WTC11 (cell line): ENCODE data around the gene POLR3A. TPM values are rescaled to one million over a fixed set of nuclear protein-coding genes. Genes with fewer than 3 reads are reported as not detected.

Source experiments
- ATF1 ChIP-seq: sonication (generic); formaldehyde crosslinking; IDR thresholded peaks from 2 replicates; pipeline ENCODE4 v1.8.1; 2023; ENCODE audit warnings: mild to moderate bottlenecking, moderate library complexity, missing genetic modification reagents
- CDX4 ChIP-seq: fragments of 250-450 bp; sonication (Bioruptor Pico); IDR thresholded peaks from 2 replicates; pipeline ENCODE4 v1.9.0; 2021; ENCODE audit warnings: moderate library complexity, mild to moderate bottlenecking, inconsistent platforms, borderline replicate concordance
- E2F1 ChIP-seq: sonication (generic); formaldehyde crosslinking; IDR thresholded peaks from 2 replicates; pipeline ENCODE4 v1.8.0; 2022; ENCODE audit warnings: mild to moderate bottlenecking, missing genetic modification reagents
- E2F5 ChIP-seq: sonication (generic); formaldehyde crosslinking; IDR thresholded peaks from 2 replicates; pipeline ENCODE4 v1.8.1; 2022; ENCODE audit warnings: mild to moderate bottlenecking, moderate library complexity, missing genetic modification reagents
- ERG ChIP-seq: fragments of 250-450 bp; sonication (Bioruptor Pico); IDR thresholded peaks from 2 replicates; pipeline ENCODE4 v1.8.0; 2021; ENCODE audit warnings: mild to moderate bottlenecking
- ESRRA ChIP-seq: sonication (generic); formaldehyde crosslinking; IDR thresholded peaks from 2 replicates; pipeline ENCODE4 v1.8.1; 2022; ENCODE audit warnings: mild to moderate bottlenecking, missing genetic modification reagents, borderline replicate concordance
- HMGA2 ChIP-seq: fragments of 250-450 bp; sonication (Bioruptor Pico); IDR thresholded peaks from 2 replicates; pipeline ENCODE4 v1.4.0; 2021; ENCODE audit warnings: mild to moderate bottlenecking, moderate library complexity
- IRF1 ChIP-seq: sonication (generic); formaldehyde crosslinking; IDR thresholded peaks from 2 replicates; pipeline ENCODE4 v1.8.0; 2023; ENCODE audit warnings: missing genetic modification reagents
- NR3C1 ChIP-seq: sonication (generic); formaldehyde crosslinking; conservative IDR thresholded peaks from 2 replicates; pipeline ENCODE4 v1.8.1; 2023; ENCODE audit warnings: low read depth, mild to moderate bottlenecking, missing genetic modification reagents
- OVOL2 ChIP-seq: fragments of 250-450 bp; sonication (Bioruptor Pico); IDR thresholded peaks from 2 replicates; pipeline ENCODE4 v1.9.0; 2021; ENCODE audit warnings: mild to moderate bottlenecking, borderline replicate concordance
- PRDM15 ChIP-seq: sonication (generic); formaldehyde crosslinking; IDR thresholded peaks from 2 replicates; pipeline ENCODE4 v1.8.0; 2022; ENCODE audit warnings: missing genetic modification reagents
- PREB ChIP-seq: sonication (generic); formaldehyde crosslinking; IDR thresholded peaks from 2 replicates; pipeline ENCODE4 v1.8.1; 2022; ENCODE audit warnings: mild to moderate bottlenecking, missing genetic modification reagents, moderate library complexity, borderline replicate concordance
- ZNF281 ChIP-seq: sonication (generic); formaldehyde crosslinking; IDR thresholded peaks from 2 replicates; pipeline ENCODE4 v1.8.0; 2023; ENCODE audit warnings: mild to moderate bottlenecking, missing genetic modification reagents
- ZNF416 ChIP-seq: fragments of 250-450 bp; sonication (Bioruptor Pico); IDR thresholded peaks from 2 replicates; pipeline ENCODE4 v1.9.0; 2021; ENCODE audit warnings: mild to moderate bottlenecking, inconsistent platforms
- ZNF425 ChIP-seq: fragments of 250-450 bp; sonication (Bioruptor Pico); conservative IDR thresholded peaks from 2 replicates; pipeline ENCODE4 v1.9.0; 2021; ENCODE audit warnings: mild to moderate bottlenecking
- ZNF532 ChIP-seq: fragments of 250-450 bp; sonication (Bioruptor Pico); IDR thresholded peaks from 2 replicates; pipeline ENCODE4 v1.9.0; 2021; ENCODE audit warnings: mild to moderate bottlenecking, borderline replicate concordance
- total RNA-seq: library from RNA; stranded (reverse); gene quantifications from 3 replicates; pipeline ENCODE4 v1.2.3, GENCODE V29; 2021

The POLR3A gene
- total RNA-seq, 1 experiment from 2014 or later = 32.2 TPM

- TF ChIP-seq PRDM15 (CRISPR knock-in tag) = no peak
- TF ChIP-seq ZNF425 (CRISPR knock-in tag) = no peak
- TF ChIP-seq E2F5 = no peak
- no peak for TF ChIP-seq ATF1 (CRISPR knock-in tag)
- TF ChIP-seq ZNF416 (CRISPR knock-in tag) = no peak
- TF ChIP-seq E2F1 (CRISPR knock-in tag) = no peak
- TF ChIP-seq ERG (CRISPR knock-in tag) = no peak
- no peak for TF ChIP-seq PREB (CRISPR knock-in tag)
- TF ChIP-seq IRF1 = no peak
- no peak for TF ChIP-seq ZNF532 (CRISPR knock-in tag)
- no peak for TF ChIP-seq NR3C1 (CRISPR knock-in tag)
- no peak for TF ChIP-seq ESRRA
- no peak for TF ChIP-seq HMGA2
- no peak for TF ChIP-seq OVOL2 (CRISPR knock-in tag)
- no peak for TF ChIP-seq CDX4 (CRISPR knock-in tag)
- TF ChIP-seq ZNF281 (CRISPR knock-in tag) = 0 out of 2 replicates have a peak, but pooled peaks have one; percentile 25
These were observed at the start of gene POLR3A (continued) for GRCh38 chr10:78029269-78030226.
